PC-3 (cell line): ENCODE measurements around the gene TEX13B. TPM values are rescaled to one million over a fixed set of nuclear protein-coding genes. Genes with fewer than 3 reads are reported as not detected.

Experiments used
- ATAC-seq: fragments of 200-7000 bp; cut with Tn5 transposase; 2 replicates; pipeline ENCODE4 v1.9.1; 2020; ENCODE audit warnings: mild to moderate bottlenecking, moderate library complexity
- BruUV-seq: library from RNA; stranded (reverse); fragments of 400-500 nt; replicated peaks from 2 replicates; lab custom pipeline; 2021; lab: Mats Ljungman, UMichigan
- CTCF ChIA-PET: fragments of 300-600 bp; sonication (Branson Sonifier 250); formaldehyde crosslinking; loops from one replicate; lab custom pipeline; 2022; ENCODE audit warnings: antibody characterized with exemption; lab: Charles Lee
- POLR2A ChIA-PET: fragments of 300-600 bp; sonication (Branson Sonifier 250); formaldehyde crosslinking; loops from one replicate; lab custom pipeline; 2022; ENCODE audit warnings: antibody characterized with exemption; ENCODE audit not compliant: unreplicated experiment; lab: Charles Lee
- DNase-seq: peaks from one replicate; pipeline ENCODE4 v3.0.0-alpha.2; 2015
- H2AFZ ChIP-seq: fragments of 300-600 bp; sonication (generic); 2 replicates; pipeline ENCODE4 v1.6.0; 2016; ENCODE audit warnings: antibody characterized with exemption, low read length
- H3F3A ChIP-seq: fragments of 300-600 bp; sonication (generic); one replicate; pipeline ENCODE4 v1.6.0; 2017; ENCODE audit warnings: antibody characterized with exemption, low read length, control low read depth, mild to moderate bottlenecking; ENCODE audit not compliant: unreplicated experiment
- H3K27ac ChIP-seq: fragments of 300-600 bp; sonication (generic); 2 replicates; pipeline ENCODE4 v1.5.1; 2016; ENCODE audit warnings: mild to moderate bottlenecking, low read length
- H3K27me3 ChIP-seq: fragments of 300-600 bp; sonication (generic); 2 replicates; pipeline ENCODE4 v1.6.1; 2016; ENCODE audit warnings: low read length, mixed read lengths
- H3K36me3 ChIP-seq: fragments of 300-600 bp; sonication (generic); 2 replicates; pipeline ENCODE4 v1.6.1; 2016; ENCODE audit warnings: low read depth, mixed run types, low read length, mixed read lengths
- H3K4me1 ChIP-seq: fragments of 300-600 bp; sonication (generic); 2 replicates; pipeline ENCODE4 v1.5.1; 2016; ENCODE audit warnings: low read length; ENCODE audit not compliant: insufficient read depth
- H3K4me2 ChIP-seq: fragments of 300-600 bp; sonication (generic); 2 replicates; pipeline ENCODE4 v1.6.0; 2016; ENCODE audit warnings: low read length
- H3K4me3 ChIP-seq: fragments of 300-600 bp; sonication (generic); 2 replicates; pipeline ENCODE4 v1.5.1; 2016; ENCODE audit warnings: mild to moderate bottlenecking, low read length, mixed read lengths
- H3K79me2 ChIP-seq: fragments of 300-600 bp; sonication (generic); 2 replicates; pipeline ENCODE4 v1.6.1; 2017; ENCODE audit warnings: low read length, mixed read lengths
- H3K9ac ChIP-seq: fragments of 300-600 bp; sonication (generic); 2 replicates; pipeline ENCODE4 v1.6.0; 2016; ENCODE audit warnings: mild to moderate bottlenecking, low read length
- H3K9me2 ChIP-seq: fragments of 300-600 bp; sonication (generic); replicated peaks from 2 replicates; pipeline ENCODE4 v1.6.1; 2016; ENCODE audit warnings: mixed run types, low read length, mixed read lengths
- H3K9me3 ChIP-seq: fragments of 300-600 bp; sonication (generic); 2 replicates; pipeline ENCODE4 v1.6.1; 2016; ENCODE audit warnings: low read length, mixed read lengths
- H4K20me1 ChIP-seq: fragments of 300-600 bp; sonication (generic); 2 replicates; pipeline ENCODE4 v1.6.1; 2016; ENCODE audit warnings: low read length, mixed read lengths
- CTCF ChIP-seq: fragments of 300-600 bp; sonication (generic); conservative IDR thresholded peaks from 2 replicates; pipeline ENCODE4 v1.5.1; 2017; ENCODE audit warnings: antibody characterized with exemption, low read depth, mild to moderate bottlenecking, low read length
- EZH2 ChIP-seq: fragments of 300-600 bp; sonication (generic); IDR thresholded peaks from one replicate; pipeline ENCODE4 v1.6.1; 2017; ENCODE audit warnings: antibody characterized with exemption, mild to moderate bottlenecking, low read length; ENCODE audit not compliant: unreplicated experiment
- EZH2phosphoT487 ChIP-seq: fragments of 300-600 bp; sonication (generic); IDR thresholded peaks from 2 replicates; pipeline ENCODE4 v1.6.1; 2018; ENCODE audit warnings: mild to moderate bottlenecking, antibody characterized with exemption, low read length, borderline replicate concordance
- intact Hi-C: fragments of 100-400 bp; cut with micrococcal nuclease; formaldehyde crosslinking; loops from 2 replicates; pipeline ENCODE4 v1.9.0; 2023
- total RNA-seq: library from RNA; depleted of rRNA; stranded (reverse); fragments of >200 nt; gene quantifications from 2 replicates; pipeline ENCODE4 v1.2.3, GENCODE V29; 2014

The TEX13B gene
- total RNA-seq, 1 experiment from 2014 or later = not detected

- Histone ChIP-seq H3K9me2 (no peaks in the 10 kb centered on the region), H3K27me3 (no peaks in the 10 kb centered on the region), H3K36me3 (no peaks in the 10 kb centered on the region), H3K4me3 (no peak overlapping the region), H3K4me2 (no peak overlapping the region), H4K20me1 (no peaks in the 10 kb centered on the region), H3K4me1 (no peaks in the 10 kb centered on the region), H3K27ac (no peak overlapping the region), H2AFZ (no peak overlapping the region), H3F3A (no peaks in the 10 kb centered on the region), H3K79me2 (no peaks in the 10 kb centered on the region), H3K9me3 (no peaks in the 10 kb centered on the region), H3K9ac (no peak overlapping the region)
- intact Hi-C loops = loop anchor here (1.0 kb wide), 1 partner anchor 93 kb away; no protein-coding TSS in a partner anchor
- ATAC-seq = peak; percentile 80
- ChIA-PET CTCF (interaction anchor here (0.5 to 0.6 kb wide), 2 partner anchors 26 to 201 kb away, joined by 3 to 4 read pairs; no protein-coding TSS in a partner anchor), POLR2A (no interaction called here)
- no TSS peak for BruUV-seq
- peak; percentile 66 for DNase-seq
- TF ChIP-seq CTCF (peak; percentile 80), EZH2 (no peak)
Measured at GRCh38 chrX:107978707-107979307, 3.4 kb downstream of the TEX13B start.

GRCh38 chrX:107978071-107978470, 4.1 kb downstream of the TEX13B start:
- H3K4me1 ChIP-seq = no peaks in the 10 kb centered on the region
- H3K4me2 ChIP-seq = no peak overlapping the region
- no peak overlapping the region for H3K27ac ChIP-seq
- ATAC-seq (no peak), DNase-seq (no peak)
- no peaks in the 10 kb centered on the region for H3K9me2 ChIP-seq
- no peaks in the 10 kb centered on the region for H3K79me2 ChIP-seq
- ChIA-PET POLR2A (no interaction called here), CTCF (interaction anchor here (0.5 kb wide), 1 partner anchor 200 kb away, joined by 4 read pairs; no protein-coding TSS in a partner anchor)
- no peaks in the 10 kb centered on the region for H3K27me3 ChIP-seq
- H3F3A ChIP-seq = no peaks in the 10 kb centered on the region
- H3K36me3 ChIP-seq = no peaks in the 10 kb centered on the region
- no peak overlapping the region for H3K9ac ChIP-seq
- no TSS peak for BruUV-seq
- no peaks in the 10 kb centered on the region for H4K20me1 ChIP-seq
- H3K9me3 ChIP-seq = no peaks in the 10 kb centered on the region
- TF ChIP-seq EZH2phosphoT487 = no peak
- no peak for TF ChIP-seq CTCF
- TF ChIP-seq EZH2 = no peak
- no peak overlapping the region for H3K4me3 ChIP-seq
- no peak overlapping the region for H2AFZ ChIP-seq
- intact Hi-C loops = loop anchor here (1.0 kb wide), 1 partner anchor 94 kb away; no protein-coding TSS in a partner anchor

GRCh38 chrX:107971636-107972035, 10.5 kb downstream of the TEX13B start:
- Histone ChIP-seq H3K27me3 (no peaks in the 10 kb centered on the region), H3K9ac (no peak overlapping the region), H3K27ac (no peak overlapping the region), H3K9me3 (no peaks in the 10 kb centered on the region), H3K36me3 (no peaks in the 10 kb centered on the region), H2AFZ (no peak overlapping the region), H3K4me2 (no peak overlapping the region), H4K20me1 (no peaks in the 10 kb centered on the region), H3K4me1 (no peaks in the 10 kb centered on the region), H3K4me3 (no peak overlapping the region), H3K79me2 (no peaks in the 10 kb centered on the region), H3K9me2 (no peaks in the 10 kb centered on the region), H3F3A (no peaks in the 10 kb centered on the region)
- intact Hi-C loops = no loop called here
- ChIA-PET POLR2A (no interaction called here), CTCF (no interaction called here)
- DNase-seq = no peak
- TF ChIP-seq CTCF (no peak), EZH2 (no peak), EZH2phosphoT487 (no peak)
- ATAC-seq = no peak
- no TSS peak for BruUV-seq
